ENCODE results near the gene USPL1.
A peak's percentile ranks its signal among the peaks of the same experiment; 100 is the strongest.

The USPL1 gene

GRCh38 chr13:30687601-30688000 lies 69.9 kb downstream of the USPL1 start:
- Histone ChIP-seq H3K27ac (ENCODE audit: poor library complexity, severe bottlenecking) (no peak overlapping the region), H3K36me3 (ENCODE audit: low read depth) (no peaks in the 10 kb centered on the region), H3K9me3 (ENCODE audit: severe bottlenecking) (no peaks in the 10 kb centered on the region), H3K4me3 (ENCODE audit: severe bottlenecking) (no peak overlapping the region), H3K4me1 (ENCODE audit: insufficient read depth, poor library complexity, severe bottlenecking) (peaks cover 4% of the 10 kb centered on the region), H3K27me3 (ENCODE audit: insufficient read depth, poor library complexity, severe bottlenecking) (no peaks in the 10 kb centered on the region)
- DNase-seq (ENCODE audit: low spot score): no peak
- TF ChIP-seq, protein P1, sequence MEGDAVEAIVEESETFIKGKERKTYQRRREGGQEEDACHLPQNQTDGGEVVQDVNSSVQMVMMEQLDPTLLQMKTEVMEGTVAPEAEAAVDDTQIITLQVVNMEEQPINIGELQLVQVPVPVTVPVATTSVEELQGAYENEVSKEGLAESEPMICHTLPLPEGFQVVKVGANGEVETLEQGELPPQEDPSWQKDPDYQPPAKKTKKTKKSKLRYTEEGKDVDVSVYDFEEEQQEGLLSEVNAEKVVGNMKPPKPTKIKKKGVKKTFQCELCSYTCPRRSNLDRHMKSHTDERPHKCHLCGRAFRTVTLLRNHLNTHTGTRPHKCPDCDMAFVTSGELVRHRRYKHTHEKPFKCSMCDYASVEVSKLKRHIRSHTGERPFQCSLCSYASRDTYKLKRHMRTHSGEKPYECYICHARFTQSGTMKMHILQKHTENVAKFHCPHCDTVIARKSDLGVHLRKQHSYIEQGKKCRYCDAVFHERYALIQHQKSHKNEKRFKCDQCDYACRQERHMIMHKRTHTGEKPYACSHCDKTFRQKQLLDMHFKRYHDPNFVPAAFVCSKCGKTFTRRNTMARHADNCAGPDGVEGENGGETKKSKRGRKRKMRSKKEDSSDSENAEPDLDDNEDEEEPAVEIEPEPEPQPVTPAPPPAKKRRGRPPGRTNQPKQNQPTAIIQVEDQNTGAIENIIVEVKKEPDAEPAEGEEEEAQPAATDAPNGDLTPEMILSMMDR (IDR thresholded peaks at IDR 0.05; ENCODE audit: poor library complexity, severe bottlenecking): no peak
- no peak for ATAC-seq (ENCODE audit: low read depth)

DNA sequence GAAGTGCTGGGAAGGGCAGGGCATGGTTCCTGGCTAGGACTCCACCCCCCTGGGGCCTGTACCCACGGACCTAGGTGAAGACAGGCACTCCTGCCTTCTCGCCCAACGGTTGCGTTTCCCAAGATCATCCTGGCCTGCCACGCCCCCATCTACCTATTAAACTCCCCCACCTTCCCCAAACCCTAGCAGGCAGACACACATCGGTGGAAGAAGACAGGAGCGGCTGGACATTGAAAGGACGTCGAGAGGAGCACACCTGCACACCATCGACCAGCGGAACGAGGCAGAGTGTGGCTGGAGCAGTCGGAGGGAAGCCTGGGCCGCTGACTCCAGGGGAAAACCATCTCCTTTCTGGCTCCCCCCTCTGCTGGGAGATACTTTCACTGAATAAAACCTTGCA lies 72.0 kb downstream of the USPL1 start:
- Histone ChIP-seq H3K4me1 (ENCODE audit: insufficient read depth, poor library complexity, severe bottlenecking) (peaks cover 4% of the 10 kb centered on the region), H3K27me3 (ENCODE audit: insufficient read depth, poor library complexity, severe bottlenecking) (no peaks in the 10 kb centered on the region), H3K4me3 (ENCODE audit: severe bottlenecking) (no peak overlapping the region), H3K27ac (ENCODE audit: poor library complexity, severe bottlenecking) (peak overlapping the region; percentile 30), H3K9me3 (ENCODE audit: severe bottlenecking) (no peaks in the 10 kb centered on the region), H3K36me3 (ENCODE audit: low read depth) (no peaks in the 10 kb centered on the region)
- ATAC-seq (ENCODE audit: low read depth): no peak
- TF ChIP-seq, protein P1 (IDR thresholded peaks at IDR 0.05; ENCODE audit: poor library complexity, severe bottlenecking): no peak
- no peak for DNase-seq (ENCODE audit: low spot score)

- ATAC-seq (ENCODE audit: low read depth) (peak; percentile 82), DNase-seq (ENCODE audit: low spot score) (no peak)
- H3K4me3 ChIP-seq (ENCODE audit: severe bottlenecking): no peak overlapping the region
- no peaks in the 10 kb centered on the region for H3K27me3 ChIP-seq (ENCODE audit: insufficient read depth, poor library complexity, severe bottlenecking)
- H3K36me3 ChIP-seq (ENCODE audit: low read depth): no peaks in the 10 kb centered on the region
- TF ChIP-seq, protein P1 (IDR thresholded peaks at IDR 0.05; ENCODE audit: poor library complexity, severe bottlenecking): no peak
- peak overlapping the region; percentile 30 for H3K27ac ChIP-seq (ENCODE audit: poor library complexity, severe bottlenecking)
- peaks cover 4% of the 10 kb centered on the region for H3K4me1 ChIP-seq (ENCODE audit: insufficient read depth, poor library complexity, severe bottlenecking)
- H3K9me3 ChIP-seq (ENCODE audit: severe bottlenecking): no peaks in the 10 kb centered on the region
Observed at GRCh38 chr13:30690282-30691188, 72.8 kb downstream of the USPL1 start.

GRCh38 chr13:30692113-30692512 lies 74.4 kb downstream of the USPL1 start:
- H3K4me1 ChIP-seq (ENCODE audit: insufficient read depth, poor library complexity, severe bottlenecking): peaks cover 4% of the 10 kb centered on the region
- H3K9me3 ChIP-seq (ENCODE audit: severe bottlenecking): no peaks in the 10 kb centered on the region

More at GRCh38 chr13:30692113-30692512, 74.4 kb downstream of the USPL1 start:
- TF ChIP-seq, protein P1 (IDR thresholded peaks at IDR 0.05; ENCODE audit: poor library complexity, severe bottlenecking): no peak
- Histone ChIP-seq H3K36me3 (ENCODE audit: low read depth) (no peaks in the 10 kb centered on the region), H3K4me3 (ENCODE audit: severe bottlenecking) (no peak overlapping the region), H3K27ac (ENCODE audit: poor library complexity, severe bottlenecking) (no peak overlapping the region), H3K27me3 (ENCODE audit: insufficient read depth, poor library complexity, severe bottlenecking) (no peaks in the 10 kb centered on the region)
- ATAC-seq (ENCODE audit: low read depth) (no peak), DNase-seq (ENCODE audit: low spot score) (no peak)
